NCI-H2227 treated with DMSO at 0.1 percent for 48 hours (cell line): ENCODE data around the gene ASB1.
"Not testable (repeated sequence)": the region's sequence is repeated elsewhere in the genome, so short reads cannot be mapped to it uniquely, and the experiment has no call there.

Experiments used
- DNase-seq: peaks from one replicate; lab custom pipeline; 2025; lab: John Stamatoyannopoulos, UW

The ASB1 gene

DNA sequence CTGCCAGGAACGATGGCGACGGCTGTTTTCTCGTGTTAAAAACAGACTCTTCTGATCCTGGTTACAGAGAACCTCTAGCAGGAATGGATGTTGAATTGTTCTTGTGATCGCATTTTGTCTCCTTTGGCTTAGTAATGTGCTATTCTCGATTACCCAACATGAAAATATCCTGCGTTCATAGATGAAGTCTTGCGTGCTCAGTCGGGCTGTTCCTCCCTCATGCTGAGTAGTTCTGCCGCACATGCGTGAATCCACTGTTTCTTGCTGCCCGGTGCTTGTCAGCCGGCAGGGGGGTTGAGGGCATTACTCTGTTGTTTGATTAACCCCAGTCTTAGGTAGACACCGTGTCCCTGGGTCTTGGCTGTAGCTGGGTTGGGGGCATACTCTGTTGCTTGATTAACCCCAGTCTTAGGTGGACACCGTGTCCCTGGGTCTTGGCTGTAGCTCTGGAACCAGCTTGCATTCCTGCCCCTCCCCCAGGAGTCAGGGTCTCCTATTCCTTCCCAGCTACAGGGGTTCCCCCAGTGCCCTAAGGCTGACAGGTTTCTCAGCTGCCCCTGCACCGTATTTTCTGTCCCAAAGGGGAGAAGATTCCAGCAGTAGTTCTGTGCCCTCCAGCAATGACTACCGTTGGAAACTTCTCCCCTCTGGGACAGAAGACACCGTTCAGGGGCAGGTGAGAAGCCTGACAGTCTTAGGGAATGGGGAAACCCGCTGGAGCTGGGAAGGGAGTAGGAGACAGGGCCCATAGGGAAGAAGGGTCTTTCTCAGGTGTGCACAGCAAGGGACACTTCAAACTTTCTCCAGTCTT lies 22.1 kb upstream of the ASB1 start:
- DNase-seq: no peak

DNA sequence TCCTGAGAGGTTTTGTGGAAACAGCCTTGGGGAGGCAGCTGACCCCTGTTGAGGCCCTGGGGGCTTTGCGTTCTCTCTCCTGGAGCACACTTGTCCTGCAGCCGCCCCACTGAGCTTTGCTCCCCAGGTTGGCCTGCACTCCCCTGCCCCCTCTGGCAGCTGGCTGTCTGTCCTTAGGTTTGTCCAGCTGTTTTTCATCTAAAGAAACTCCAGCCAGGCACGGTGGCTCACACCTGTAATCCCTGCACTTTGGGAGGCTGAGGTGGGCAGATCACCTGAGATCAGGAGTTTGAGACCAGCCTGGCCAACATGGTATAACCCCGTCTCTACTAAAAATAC lies 21.5 kb upstream of the ASB1 start:
- DNase-seq: not testable (repeated sequence)

DNA sequence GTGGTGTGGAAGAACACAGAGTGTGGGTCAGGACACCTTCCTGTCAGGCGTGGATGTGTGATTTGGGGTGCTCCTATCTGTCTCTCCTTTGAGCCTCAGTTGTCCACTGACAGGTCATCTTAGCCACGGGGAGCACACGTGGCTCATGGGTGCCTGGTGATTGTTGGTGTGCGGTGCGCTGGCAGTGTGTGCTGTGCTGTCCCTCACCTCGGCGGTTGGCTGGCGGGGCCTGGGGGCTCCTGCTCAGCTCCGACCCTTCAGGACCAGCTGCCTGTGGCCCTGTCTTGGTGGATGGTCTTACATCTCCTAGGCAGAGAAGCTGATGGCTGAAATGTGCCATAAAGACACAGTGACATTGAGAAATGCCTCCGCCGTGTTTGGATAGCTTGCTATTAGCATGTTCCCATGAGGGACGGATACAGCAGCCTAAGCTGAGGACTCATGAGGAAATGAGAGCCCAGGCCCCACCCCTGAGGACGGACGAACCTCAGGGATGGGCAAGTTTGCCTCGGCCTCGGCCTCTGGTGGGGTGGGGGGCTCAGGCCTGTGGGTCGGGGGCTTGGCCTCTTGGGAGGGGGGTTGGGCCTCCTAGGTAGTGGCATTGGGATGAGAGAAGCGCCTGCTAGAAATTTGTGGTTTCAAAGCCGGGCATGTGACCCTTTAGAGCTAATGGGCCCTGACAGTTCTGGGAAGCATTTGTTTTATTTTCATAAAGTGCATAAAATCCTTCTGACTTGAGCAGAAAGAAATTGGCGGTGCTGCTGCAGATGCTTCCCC lies 20.3 kb upstream of the ASB1 start:
- no peak for DNase-seq

DNA sequence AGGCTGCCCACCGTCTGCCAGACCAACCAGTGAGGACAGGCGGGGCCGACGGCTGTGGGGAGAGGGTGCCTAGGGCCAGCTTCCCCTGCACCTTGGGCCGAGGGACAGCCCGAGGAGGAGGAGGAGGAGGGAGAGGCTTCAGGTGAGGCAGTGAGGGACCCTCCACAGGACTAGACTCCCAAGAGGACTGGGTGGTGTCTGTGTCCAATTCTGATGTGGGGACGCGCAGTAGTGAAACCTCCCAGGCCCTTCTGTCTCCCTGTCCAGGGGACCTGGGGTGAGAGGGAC lies 19.8 kb upstream of the ASB1 start:
- DNase-seq: no peak

DNA sequence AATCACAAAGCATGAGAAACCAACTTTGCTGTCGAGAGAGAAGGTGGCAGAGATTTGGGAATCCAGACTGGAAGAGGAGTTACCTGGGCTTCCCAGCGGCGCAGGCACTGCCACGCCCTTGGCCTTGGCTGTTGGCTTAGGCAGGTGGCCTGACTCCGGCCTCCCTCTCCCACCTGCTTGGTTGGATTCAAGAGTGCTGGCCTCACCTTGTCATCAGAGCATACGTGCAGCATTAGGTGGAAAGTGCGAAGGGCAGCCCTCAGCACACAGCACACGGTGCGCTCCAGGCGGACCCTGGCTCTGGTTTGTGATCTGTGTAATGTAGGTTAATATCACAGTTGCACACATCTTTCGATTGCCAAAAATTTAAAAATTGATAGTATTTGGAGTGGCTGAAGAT lies 19.2 kb upstream of the ASB1 start:
- no peak for DNase-seq

DNA sequence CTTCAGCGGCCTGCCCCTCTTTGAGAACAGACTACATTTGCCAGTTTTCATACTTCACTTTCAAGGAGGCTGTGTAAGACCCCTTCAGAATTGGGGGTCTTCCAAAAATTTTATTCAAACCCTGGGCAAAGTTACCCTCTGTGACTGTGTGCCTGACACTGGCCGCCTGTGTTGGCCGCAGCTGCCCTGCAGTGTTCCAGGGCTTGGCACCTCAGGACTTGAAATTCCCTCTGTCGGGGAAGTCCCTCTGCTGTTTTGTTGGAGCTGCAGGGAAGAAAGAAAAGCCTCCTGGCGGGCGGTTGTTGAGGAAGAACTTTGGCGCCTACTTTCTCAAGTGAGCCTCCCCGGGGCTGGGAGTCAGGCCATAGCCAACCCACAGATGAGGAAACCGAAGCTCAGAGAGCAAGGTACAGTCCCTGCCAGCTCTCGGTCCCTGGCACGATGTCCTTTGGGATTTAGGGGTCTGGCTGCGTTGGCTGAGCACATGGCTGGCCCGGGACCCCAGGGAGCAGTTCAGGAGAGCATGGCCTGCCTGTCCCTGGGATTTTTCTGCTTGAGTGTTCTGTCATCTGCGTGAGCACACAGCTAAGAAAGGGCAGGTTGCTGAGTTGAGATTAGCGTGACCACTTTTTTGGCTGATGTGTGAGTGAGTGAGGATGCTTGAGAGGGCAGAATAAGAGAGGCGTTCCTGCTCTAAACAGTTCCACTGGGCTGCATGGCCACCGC lies 17.9 kb upstream of the ASB1 start:
- DNase-seq: no peak

DNA sequence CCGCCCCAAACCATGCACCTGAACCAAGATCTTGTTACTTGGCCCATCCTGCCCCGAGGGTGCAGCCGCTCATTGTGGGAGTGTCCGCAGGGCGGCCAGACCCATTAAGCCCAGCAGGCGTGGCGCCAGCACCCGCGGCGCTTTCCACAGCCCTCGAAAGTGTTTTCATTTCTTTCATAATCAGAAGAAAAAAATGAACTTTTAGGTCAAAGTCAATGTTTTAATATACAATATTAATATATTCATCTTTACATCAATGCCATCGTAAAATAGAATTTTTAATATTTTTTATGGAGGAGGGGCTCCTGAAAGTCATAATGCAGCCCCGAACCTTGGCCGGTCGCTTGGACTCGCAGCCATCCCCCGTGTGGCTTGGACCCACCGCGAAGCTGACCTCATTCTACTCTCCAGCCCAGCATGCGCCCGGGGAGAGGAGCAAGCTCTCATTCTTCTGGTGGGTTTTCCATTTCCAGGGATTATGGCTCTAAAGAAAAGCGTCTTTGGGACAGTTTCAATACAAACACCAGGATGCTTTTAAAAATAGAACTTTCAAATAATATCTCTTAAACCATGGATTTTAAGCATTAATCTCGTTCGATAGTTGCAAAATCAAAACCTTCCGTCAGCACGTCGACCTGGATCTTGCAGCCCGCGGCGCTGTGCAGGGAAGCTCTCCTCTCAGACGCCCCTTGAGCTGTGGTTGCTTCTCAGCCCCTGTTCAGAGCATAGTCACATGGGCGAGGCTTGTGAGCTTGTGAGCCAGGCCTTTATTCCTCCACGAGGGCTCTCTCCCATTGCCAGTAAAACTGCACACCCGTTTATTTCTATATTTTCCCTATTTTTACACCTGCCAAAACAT lies 17.2 kb upstream of the ASB1 start:
- DNase-seq: no peak

DNA sequence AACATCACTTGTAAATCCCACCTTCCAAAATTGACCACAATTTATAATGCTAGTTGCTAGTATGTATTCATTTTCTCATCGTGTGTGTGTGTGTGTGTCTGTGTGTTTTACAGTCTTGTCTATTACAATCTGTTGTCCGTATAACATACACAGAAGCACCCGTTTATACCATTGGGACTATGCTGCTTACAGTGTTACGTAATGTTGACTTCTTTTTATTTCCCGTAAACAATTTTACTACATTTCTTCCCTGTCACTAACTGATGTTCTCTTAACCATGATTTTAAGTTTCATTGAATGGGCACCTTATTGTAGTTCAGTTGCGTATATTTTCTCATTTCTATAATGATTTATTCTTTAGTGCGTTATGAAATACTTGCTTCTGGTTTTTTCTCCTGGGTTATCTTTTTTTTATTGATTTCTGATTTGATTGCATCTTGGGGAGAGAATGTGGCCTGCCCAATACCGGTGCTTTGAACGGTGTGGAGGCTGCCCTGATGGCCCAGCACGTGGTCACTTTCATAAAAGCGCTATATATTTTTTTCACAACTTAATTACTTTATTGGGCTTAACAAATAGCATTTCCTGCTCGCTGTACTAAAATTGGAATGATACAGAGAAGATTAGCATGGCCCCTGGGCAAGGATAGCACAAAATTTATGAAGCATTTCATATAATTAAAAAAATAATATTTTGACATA lies 14.5 kb upstream of the ASB1 start:
- DNase-seq: no peak

DNA sequence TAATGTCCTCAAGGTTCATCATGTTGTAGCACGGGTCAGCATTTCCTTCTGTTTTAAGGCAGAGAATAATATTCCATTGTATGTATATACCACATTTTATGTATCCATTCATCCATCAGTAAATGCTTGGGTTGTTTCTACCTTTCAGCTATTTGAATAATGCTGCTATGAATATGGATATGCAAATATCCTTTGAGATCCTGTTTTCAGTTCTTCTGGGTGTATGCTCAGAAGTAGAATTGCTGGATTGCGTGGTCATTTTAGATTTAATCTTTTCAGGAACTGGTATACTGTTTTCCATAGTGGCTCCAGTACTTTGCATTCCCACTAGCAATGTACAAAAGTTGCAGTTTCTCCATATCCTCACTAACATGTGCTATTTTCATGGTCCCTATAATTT lies 13.4 kb upstream of the ASB1 start:
- no peak for DNase-seq

DNA sequence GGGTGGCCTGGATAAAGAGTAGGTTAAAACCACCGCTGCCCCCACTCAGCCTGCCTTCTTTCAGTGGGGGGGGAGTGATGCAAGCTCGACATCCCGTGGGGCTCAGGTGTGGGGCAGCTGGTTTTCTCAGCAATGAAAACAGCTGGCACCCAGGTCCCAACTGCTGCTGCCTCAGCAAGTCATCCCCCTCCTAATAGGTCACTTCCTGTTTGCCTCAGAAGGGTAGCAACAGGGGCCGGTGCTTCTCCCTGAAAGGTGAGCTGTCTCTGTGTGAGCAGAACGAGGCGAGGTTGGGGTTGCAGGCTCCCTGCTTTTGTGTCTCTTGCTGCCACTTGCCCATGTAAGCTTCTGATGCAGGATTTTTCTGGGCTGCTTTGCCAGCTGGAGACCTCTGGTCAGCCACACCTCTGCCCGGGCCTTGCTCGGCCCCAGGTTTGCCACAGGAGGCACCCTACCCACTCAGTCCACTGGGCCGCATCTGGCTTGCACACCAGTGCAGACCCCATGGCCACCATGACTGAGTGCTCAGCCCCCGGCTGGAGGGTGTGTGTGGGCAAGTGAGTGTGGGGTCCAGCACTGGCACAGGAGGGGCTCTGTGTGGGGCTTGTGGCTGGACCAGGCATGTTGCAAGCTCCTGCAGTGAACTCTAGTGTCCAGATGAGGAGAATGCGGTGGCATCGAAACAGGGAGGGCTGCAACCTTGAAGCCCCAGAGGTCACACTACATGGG lies 11.5 kb upstream of the ASB1 start:
- no peak for DNase-seq

DNA sequence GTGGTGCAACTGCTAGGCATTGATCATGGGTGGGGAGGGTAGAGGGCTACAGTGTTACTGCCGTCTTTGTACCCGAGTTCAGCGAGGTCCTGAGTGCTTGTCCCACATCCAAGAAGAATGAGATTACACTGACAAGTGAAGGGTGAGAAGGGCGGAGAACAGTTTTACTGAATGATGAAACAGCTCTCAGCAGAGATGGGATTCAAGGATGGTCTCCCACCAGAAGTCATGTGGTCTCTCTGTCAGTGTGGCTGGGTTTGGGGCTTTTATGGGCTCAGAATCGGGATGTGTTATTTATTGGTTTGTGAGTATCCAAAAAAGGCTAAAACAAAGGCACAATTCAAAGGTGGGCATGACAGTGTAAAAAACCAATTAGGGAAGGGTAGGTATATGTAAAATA lies 10.8 kb upstream of the ASB1 start:
- no peak for DNase-seq

DNA sequence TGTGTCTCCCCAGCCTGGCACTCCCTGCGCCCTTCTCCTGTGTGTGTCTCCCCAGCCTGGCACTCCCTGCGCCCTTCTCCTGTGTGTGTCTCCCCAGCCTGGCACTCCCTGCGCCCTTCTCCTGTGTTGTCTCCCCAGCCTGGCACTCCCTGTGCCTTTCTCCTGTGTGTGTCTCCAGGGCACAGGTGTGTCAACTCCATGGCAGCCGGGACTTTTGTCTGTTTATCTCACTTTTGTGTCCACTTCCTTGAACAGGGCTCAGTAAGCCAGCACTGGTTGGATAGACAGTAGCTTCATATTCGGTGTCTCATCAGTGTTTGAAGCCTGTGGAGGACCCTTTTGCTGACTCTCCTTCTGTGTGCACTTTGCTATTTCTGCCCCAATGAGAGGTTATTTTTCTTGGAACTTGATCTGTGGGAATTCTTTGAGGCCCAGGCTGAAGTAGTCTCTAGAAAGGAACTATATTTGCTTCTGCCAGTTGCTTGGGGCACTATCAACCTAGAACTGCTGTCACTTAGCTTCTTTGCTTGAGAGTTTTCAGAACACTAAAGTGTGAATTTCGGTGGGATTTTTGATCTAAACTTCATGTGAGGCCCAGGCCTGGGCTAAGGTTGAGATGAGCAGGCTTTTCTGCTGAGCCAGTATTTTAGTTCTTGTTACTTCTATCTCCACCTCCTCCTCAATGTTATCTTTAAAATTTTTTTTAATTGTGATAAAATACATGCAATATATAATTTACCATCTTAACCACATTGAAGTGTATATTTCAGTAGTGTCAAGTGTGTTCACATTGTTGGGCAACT lies 8.3 kb upstream of the ASB1 start:
- DNase-seq: no peak

DNA sequence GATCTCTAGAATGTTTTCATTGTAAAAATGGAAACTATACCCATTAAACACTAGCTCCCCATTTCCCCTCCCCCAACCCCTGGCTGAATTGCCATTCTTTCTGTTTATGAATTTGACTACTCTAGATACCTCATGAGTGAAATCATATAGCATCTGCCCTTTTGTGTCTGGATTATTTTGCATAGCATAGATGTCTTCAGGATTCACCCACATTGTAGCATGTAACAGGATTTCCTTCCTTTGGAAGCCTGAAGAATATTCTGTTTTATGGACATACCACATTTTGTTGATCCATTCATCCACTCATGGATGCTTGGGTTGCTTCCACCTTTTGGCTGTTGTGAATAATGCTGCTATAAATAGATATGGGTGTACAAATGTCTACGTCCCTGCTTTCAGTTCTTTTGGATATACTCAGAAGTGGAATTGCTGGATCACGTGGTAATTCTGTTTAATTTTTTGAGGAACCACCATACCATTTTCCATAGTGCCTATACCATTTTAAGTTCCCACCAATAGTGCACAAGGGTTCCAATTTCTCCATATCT lies 7.7 kb upstream of the ASB1 start:
- DNase-seq: no peak

DNA sequence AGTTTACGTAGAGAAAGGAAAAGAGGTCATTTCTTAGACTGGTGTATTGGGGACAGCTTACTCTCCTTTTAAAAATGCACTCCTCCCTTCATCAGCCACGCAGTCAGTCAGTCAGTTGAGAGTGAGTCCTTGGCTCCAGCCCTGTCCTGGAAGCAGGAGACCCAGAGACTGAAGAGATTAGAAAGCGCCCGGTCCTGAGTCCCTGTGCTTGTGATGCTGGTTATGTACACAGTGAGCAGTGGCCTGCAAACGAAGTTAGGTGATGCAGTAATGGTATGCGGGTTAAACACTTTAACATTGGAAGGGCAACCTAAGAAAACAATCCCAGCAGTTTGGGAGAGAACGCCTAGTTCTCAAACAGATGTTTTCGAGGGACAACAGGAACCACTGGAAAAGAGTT lies 6.3 kb upstream of the ASB1 start:
- DNase-seq: no peak

DNA sequence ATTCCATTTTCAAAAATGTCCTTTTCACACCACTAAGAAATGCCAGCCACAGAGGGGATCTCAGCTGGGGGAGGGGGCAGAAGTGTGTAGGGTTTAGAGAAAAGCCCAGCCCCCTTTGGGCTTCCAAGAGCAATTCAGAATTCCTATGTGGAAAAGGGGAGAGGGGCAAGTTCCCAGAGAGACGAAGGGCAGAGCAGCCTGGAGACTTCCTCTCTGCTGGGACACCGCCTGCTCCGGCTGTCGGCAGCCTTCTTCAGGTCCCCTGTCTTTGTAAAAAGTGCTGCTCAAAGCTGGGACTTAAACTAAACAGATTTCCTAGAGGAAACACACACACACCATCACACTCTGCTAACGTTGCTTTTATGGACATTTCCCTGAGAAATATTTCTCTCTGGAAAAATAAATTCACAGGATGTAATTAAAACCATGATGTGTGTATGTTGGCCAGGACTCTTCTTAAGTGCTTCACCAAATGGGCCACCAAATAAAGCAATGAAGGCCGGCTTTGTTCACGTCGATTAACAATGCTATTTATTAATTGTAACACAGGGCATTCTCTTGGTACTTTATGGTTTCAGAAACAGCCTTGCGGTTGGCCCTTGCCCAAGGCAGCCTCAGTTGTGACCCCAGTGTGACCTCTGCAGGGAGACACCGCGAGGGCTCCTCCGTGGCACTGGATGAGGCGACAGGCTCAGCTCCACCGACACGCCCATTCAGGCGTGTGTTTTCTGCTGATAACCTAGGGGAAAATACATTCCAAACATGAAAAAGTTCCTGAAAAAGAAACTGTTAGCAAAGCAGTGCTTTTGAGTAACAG lies 5.6 kb upstream of the ASB1 start:
- no peak for DNase-seq

DNA sequence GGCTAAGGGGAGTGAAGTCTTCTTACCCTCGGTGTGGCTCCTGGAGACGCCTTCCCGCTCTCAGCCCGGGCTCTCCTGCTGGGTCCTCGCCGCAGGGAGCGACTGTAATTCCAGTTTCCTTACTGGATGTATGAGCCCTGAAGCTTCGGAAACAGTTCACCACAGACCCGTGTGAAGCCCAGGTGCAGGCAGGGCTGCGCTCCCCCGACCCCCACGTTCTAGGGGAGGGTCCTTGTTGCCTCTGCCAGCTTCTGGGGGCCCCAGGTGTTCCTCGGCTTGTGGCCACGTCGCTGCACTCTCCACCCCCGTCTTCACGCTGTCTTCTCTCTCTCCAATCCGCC lies 5.1 kb upstream of the ASB1 start:
- DNase-seq: no peak

DNA sequence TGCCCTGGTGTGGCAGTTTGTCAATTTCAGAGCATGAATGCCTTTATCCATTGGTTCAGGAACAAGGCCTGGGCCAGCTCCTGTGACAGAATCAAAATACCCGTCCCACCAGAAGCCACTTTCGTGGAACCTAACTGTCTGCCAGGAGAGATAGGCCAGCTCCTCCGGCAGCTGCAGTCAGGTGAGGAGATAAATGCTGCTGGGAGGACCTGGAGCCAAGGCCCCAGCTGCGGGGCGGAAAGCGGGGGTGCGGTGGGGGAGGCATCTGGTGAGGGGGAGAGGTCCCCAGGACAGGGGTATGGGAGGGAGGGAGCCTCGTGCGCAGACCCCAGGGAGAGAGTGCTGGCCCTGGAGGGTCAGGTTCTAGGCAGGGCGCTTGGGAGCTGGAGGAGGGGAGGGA lies 4.4 kb upstream of the ASB1 start:
- no peak for DNase-seq

DNA sequence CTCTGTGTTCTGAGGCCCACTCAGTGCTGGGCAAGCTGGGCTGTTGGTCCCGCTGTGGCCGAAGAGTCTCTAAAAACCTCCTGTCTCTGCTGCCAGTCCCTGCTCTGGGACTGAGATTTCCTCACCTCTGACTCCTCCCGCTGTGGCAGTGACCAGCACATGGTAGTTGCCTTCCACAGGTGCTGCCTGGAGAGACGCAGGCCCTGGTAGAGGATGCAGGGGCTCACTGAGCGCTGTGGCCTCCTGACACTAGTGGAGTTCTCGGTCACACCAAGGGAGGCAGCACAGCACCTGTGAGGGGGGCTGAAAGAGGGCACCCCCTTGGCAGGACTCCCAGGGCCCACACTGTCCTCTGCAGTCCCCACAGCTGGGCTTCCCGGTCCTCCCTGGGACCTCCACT lies 3.8 kb upstream of the ASB1 start:
- no peak for DNase-seq
